Suprapubic skin (tissue), 4 donors: Measurements from ENCODE around the gene AVP. TPM values are rescaled to one million over a fixed set of nuclear protein-coding genes. Genes with fewer than 3 reads are reported as not detected.

Experiments
- DNase-seq, 2 donors: peaks; one replicate each; pipeline ENCODE4 v3.0.0-alpha.2; 2019; ENCODE audit warnings: low spot score in 2 of 2
- H3K27ac ChIP-seq: fragments of 200-600 bp; sonication (generic); one replicate; pipeline ENCODE4 v1.5.1; 2019
- H3K27me3 ChIP-seq: fragments of 200-600 bp; sonication (generic); one replicate; pipeline ENCODE4 v1.5.1; 2019
- H3K36me3 ChIP-seq: fragments of 200-600 bp; sonication (generic); one replicate; pipeline ENCODE4 v1.5.1; 2019
- H3K4me1 ChIP-seq: fragments of 200-600 bp; sonication (generic); one replicate; pipeline ENCODE4 v1.5.1; 2019
- H3K4me3 ChIP-seq: fragments of 200-600 bp; sonication (generic); one replicate; pipeline ENCODE4 v1.5.1; 2019; ENCODE audit warnings: mild to moderate bottlenecking
- H3K9me3 ChIP-seq: fragments of 200-600 bp; sonication (generic); one replicate; pipeline ENCODE4 v1.5.1; 2019
- EP300 ChIP-seq: sonication (generic); formaldehyde crosslinking; IDR thresholded peaks from one replicate; pipeline ENCODE4 v1.6.1; 2017; ENCODE audit warnings: antibody characterized with exemption
- POLR2A ChIP-seq, 2 donors: fragments of 450-650 bp; IDR thresholded peaks; one replicate each; pipeline ENCODE4 v1.6.1; 2017; ENCODE audit warnings: antibody characterized with exemption in 2 of 2, mild to moderate bottlenecking in 2 of 2, moderate library complexity in 2 of 2
- POLR2AphosphoS5 ChIP-seq, 3 donors: sonication (generic); formaldehyde crosslinking; IDR thresholded peaks; one replicate each; pipeline ENCODE4 v1.6.1; 2017; ENCODE audit warnings: antibody characterized with exemption in 3 of 3
- WGBS: methylation state at CpG from one replicate; pipeline ENCODE4 v1.1.5; 2018; 5-methylcytosine and 5-hydroxymethylcytosine counted together
- total RNA-seq, 4 donors: library from RNA; depleted of rRNA; stranded (reverse); fragments of >200 nt; gene quantifications; one replicate each; pipeline ENCODE4 v1.1.0, GENCODE V29; 2016
- TF ChIP-seq, protein P1 (sequence below), 2 donors: fragments of 200-600 bp in 1 of 2; fragments of 450-650 bp in 1 of 2; sonication (generic) in 1 of 2; IDR thresholded peaks; one replicate each; pipeline ENCODE4 v1.5.1; 2016 to 2019; ENCODE audit warnings: antibody characterized with exemption in 2 of 2, mild to moderate bottlenecking in 1 of 2, moderate library complexity in 1 of 2

Gene AVP
- total RNA-seq, 4 donors from 2014 or later = not detected

DNA sequence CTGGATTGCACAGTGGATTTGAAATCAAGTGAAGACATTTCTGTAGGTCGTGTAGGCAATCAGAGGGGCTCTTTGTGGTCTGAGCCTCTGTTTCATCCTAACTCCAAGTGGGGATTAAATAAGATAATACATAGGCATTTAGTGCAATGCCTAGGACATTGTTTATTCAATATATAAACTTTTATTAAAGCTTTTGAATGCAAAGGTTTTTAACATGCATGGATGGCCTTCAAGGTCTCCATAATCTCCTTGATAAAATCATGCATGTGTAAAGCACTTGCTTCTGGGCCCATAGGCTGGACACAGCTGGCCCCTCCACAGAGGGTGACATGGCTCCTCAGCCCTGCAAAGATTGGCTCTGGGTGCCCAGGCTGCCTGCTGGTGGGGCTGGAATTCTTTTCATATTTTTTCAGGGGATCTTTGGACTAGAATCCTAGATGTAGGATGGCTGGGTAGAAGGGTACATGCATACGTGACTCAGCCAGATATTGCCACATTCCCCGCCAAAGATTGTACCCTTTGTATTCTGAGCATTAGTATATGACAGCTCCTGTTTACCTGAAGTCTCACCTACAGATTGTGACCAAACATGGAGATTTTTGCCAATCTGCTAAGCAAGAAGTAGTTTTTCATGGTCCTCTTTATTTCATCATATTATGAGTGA, 19.0 kb upstream of the AVP start:
- no peak for DNase-seq
- WGBS = 69% methylated on average over 3 of the region's 3 CpGs

DNA sequence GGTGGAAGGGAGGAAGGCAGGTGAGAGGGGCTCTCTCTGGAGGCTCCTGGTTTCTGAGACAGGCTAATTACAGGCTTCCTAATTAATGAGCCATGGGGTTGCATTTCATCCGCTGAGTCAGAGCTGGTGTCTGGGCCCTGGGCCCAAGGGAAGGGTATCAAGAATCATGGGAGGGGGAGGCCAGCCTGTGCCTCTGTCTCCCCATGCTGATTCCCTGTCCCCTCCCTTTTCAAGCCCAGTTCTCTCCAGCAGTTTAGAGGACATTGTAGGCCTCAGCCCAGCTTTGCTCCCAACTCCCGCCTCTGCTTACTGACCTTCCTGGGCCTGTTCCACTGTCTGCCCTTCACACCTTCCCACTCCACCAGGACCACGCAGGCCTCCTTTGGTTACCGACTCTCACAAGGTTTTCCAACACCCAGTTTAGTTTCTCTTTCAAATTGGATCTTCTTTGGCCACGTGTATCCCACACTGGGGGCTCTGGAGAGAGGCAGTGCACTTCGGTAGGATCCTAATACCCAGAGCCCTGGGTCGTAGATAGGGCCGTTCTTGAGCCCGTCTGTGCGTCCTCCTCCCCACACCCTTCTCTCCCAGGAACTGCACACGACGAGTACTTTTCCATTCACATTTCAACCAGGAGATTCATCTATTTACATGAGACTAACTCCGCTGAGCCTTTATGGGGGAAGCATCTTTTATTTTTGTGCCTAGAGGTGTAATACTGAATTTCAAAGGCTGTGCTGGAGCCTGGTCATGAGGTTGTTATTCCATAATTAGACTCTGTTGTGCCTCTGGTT, 18.2 kb upstream of the AVP start:
- TF ChIP-seq POLR2A (IDR thresholded peaks at IDR 0.05) (no peak), POLR2AphosphoS5 (IDR thresholded peaks at IDR 0.05) (no peak), EP300 (no peak)
- TF ChIP-seq, protein P1, sequence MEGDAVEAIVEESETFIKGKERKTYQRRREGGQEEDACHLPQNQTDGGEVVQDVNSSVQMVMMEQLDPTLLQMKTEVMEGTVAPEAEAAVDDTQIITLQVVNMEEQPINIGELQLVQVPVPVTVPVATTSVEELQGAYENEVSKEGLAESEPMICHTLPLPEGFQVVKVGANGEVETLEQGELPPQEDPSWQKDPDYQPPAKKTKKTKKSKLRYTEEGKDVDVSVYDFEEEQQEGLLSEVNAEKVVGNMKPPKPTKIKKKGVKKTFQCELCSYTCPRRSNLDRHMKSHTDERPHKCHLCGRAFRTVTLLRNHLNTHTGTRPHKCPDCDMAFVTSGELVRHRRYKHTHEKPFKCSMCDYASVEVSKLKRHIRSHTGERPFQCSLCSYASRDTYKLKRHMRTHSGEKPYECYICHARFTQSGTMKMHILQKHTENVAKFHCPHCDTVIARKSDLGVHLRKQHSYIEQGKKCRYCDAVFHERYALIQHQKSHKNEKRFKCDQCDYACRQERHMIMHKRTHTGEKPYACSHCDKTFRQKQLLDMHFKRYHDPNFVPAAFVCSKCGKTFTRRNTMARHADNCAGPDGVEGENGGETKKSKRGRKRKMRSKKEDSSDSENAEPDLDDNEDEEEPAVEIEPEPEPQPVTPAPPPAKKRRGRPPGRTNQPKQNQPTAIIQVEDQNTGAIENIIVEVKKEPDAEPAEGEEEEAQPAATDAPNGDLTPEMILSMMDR (IDR thresholded peaks at IDR 0.05) = no peak
- Histone ChIP-seq H3K9me3 (no peaks in the 10 kb centered on the region), H3K4me1 (no peaks in the 10 kb centered on the region), H3K27ac (no peak overlapping the region), H3K36me3 (peaks cover 10% of the 10 kb centered on the region), H3K27me3 (no peaks in the 10 kb centered on the region), H3K4me3 (no peak overlapping the region)
- 79% methylated on average over 13 of the region's 13 CpGs for WGBS
- no peak for DNase-seq

More for the DNA sequence above, 19.0 kb upstream of the AVP start:
- Histone ChIP-seq H3K36me3 (peaks cover 17% of the 10 kb centered on the region), H3K9me3 (no peaks in the 10 kb centered on the region), H3K27me3 (no peaks in the 10 kb centered on the region), H3K27ac (no peak overlapping the region), H3K4me3 (no peak overlapping the region), H3K4me1 (no peaks in the 10 kb centered on the region)
- TF ChIP-seq POLR2A (IDR thresholded peaks at IDR 0.05) (no peak), EP300 (no peak), POLR2AphosphoS5 (IDR thresholded peaks at IDR 0.05) (no peak)
- TF ChIP-seq, protein P1 (IDR thresholded peaks at IDR 0.05) = no peak

DNA sequence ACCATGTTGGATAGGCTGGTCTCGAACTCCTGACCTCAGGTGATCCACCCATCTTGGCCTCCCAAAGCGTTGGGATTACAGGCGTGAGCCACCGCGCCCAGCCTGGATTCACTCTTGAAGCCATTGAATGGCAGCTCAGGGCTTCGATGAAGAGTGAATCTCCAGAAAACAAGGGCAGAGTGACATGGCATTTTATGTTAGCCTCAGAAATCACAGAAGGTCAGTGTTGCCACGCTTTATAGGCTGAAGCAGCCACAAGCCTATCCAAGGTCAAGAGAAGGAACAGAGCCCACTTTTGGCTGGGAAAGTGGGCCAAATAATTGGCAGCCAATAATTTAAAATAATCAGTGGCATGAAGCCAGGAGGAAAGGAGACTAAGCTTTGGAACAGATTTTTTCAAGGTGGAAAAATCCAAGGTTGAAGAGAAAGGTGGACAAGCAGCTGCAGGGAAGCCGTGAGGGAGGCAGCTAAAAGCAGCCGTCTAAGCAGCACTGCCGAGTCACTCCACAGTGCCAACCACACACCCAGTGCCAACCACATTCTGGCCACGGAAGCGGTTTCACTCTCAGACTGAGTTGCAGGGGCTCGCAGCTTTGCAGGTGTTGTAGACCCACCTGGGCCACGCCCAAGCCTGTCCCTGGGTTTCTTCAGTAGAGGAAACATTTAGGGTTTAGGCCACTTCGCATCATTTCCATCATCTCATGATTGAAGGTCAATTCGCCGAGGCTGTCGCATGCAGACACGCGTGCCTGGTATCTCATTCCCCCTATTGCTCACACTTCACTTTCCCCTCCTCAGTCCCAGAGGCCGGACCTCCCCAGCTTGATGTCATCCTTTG, 17.4 kb upstream of the AVP start:
- no peak for TF ChIP-seq POLR2A (IDR thresholded peaks at IDR 0.05)
- no peak for TF ChIP-seq EP300
- no peak for TF ChIP-seq POLR2AphosphoS5 (IDR thresholded peaks at IDR 0.05)
- TF ChIP-seq, protein P1 (IDR thresholded peaks at IDR 0.05) = no peak
- H3K27me3 ChIP-seq = no peaks in the 10 kb centered on the region
- no peaks in the 10 kb centered on the region for H3K4me1 ChIP-seq
- no peak overlapping the region for H3K27ac ChIP-seq
- no peaks in the 10 kb centered on the region for H3K9me3 ChIP-seq
- H3K36me3 ChIP-seq = peaks cover 3% of the 10 kb centered on the region
- no peak overlapping the region for H3K4me3 ChIP-seq
- WGBS = 79% methylated on average over 21 of the region's 21 CpGs
- DNase-seq = no peak

DNA sequence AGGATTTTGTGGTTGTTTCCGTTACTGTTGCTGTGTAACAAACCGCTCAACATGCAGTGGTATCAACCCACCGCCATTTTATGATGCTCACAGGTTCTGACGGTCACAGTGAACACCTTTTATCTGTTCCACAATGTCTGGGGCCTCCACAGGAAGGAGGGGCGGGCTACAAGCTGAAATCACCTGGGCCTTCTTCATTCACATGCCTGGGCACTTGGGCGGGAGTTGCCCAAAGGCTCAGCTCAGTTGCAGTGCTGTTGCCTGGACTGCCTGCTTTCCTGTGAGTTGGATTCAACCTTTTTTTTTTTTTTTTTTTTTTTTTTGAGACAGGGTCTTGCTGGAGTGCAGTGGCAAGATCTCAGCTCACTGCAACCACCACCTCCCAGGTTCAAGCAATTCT, 16.7 kb upstream of the AVP start:
- H3K4me3 ChIP-seq = no peak overlapping the region
- TF ChIP-seq, protein P1 (IDR thresholded peaks at IDR 0.05) = no peak
- TF ChIP-seq POLR2A (IDR thresholded peaks at IDR 0.05) = no peak
- no peak for TF ChIP-seq POLR2AphosphoS5 (IDR thresholded peaks at IDR 0.05)
- no peak for TF ChIP-seq EP300
- H3K36me3 ChIP-seq = no peaks in the 10 kb centered on the region
- no peaks in the 10 kb centered on the region for H3K27me3 ChIP-seq
- H3K9me3 ChIP-seq = no peaks in the 10 kb centered on the region
- no peak overlapping the region for H3K27ac ChIP-seq
- WGBS = 92% methylated on average over 6 of the region's 6 CpGs
- DNase-seq = no peak
- H3K4me1 ChIP-seq = no peaks in the 10 kb centered on the region
